Esophagus (tissue), 2 donors: ENCODE measurements around the gene NUP54. TPM values are rescaled to one million over a fixed set of nuclear protein-coding genes. Genes with fewer than 3 reads are reported as not detected.

Experiments
- H3K27ac ChIP-seq, 2 donors: one replicate each; pipeline ENCODE4 v1.5.1; 2013; ENCODE audit warnings: low read depth in 2 of 2, mild to moderate bottlenecking in 2 of 2, inconsistent platforms in 1 of 2, low read length in 1 of 2, moderate library complexity in 1 of 2
- H3K27me3 ChIP-seq, 2 donors: one replicate each; pipeline ENCODE4 v1.6.1; 2013; ENCODE audit warnings: low read length in 2 of 2, control low read depth in 1 of 2, mild to moderate bottlenecking in 1 of 2; ENCODE audit not compliant: insufficient read depth in 2 of 2, control insufficient read depth in 1 of 2
- H3K36me3 ChIP-seq, 2 donors: one replicate each; pipeline ENCODE4 v1.6.1; 2013; ENCODE audit warnings: low read length in 1 of 2; ENCODE audit not compliant: control insufficient read depth in 2 of 2, insufficient read depth in 2 of 2
- H3K4me1 ChIP-seq, 2 donors: one replicate each; pipeline ENCODE4 v1.6.1; 2013; ENCODE audit warnings: low read length in 1 of 2; ENCODE audit not compliant: control insufficient read depth in 2 of 2, insufficient read depth in 2 of 2
- H3K4me3 ChIP-seq, 2 donors: one replicate each; pipeline ENCODE4 v1.5.1; 2013; ENCODE audit warnings: low read length in 2 of 2, mild to moderate bottlenecking in 2 of 2, low read depth in 1 of 2, moderate library complexity in 1 of 2
- H3K9me3 ChIP-seq, 2 donors: one replicate each; pipeline ENCODE4 v1.6.1; 2013; ENCODE audit warnings: mild to moderate bottlenecking in 2 of 2, low read depth in 1 of 2, low read length in 1 of 2, moderate library complexity in 1 of 2; ENCODE audit not compliant: control insufficient read depth in 2 of 2, insufficient read depth in 1 of 2
- WGBS, 2 donors: extraction: QIAGEN DNeasy Blood & Tissue Kit; methylation state at CpG; one replicate each; pipeline ENCODE4 v1.1.7; 2013; 5-methylcytosine and 5-hydroxymethylcytosine counted together
- polyA plus RNA-seq, 2 donors: library from polyadenylated mRNA; stranded (reverse); fragments of 200-250 nt; gene quantifications; one replicate each; pipeline ENCODE4 v1.2.3, GENCODE V29; 2013
- donor health status: healthy with polysubstance abuse.
- donor health status: Bipolar disorder and iron deficiency.

The NUP54 gene
- polyA plus RNA-seq, 2 donors, result 18.0 to 18.4 TPM

GRCh38 chr4:76108467-76109181 lies 39.6 kb downstream of the NUP54 start:
- Histone ChIP-seq H3K27me3 (no peaks in the 10 kb centered on the region), H3K27ac (no peak overlapping the region), H3K4me1 (no peaks in the 10 kb centered on the region), H3K4me3 (no peak overlapping the region), H3K9me3 (no peaks in the 10 kb centered on the region), H3K36me3 (peaks cover 0 to 7% of the 10 kb centered on the region in 2 donors)
- 63 to 70% methylated on average over 5 of the region's 5 CpGs for WGBS, 2 donors

GRCh38 chr4:76106442-76106841 lies 41.8 kb downstream of the NUP54 start:
- Histone ChIP-seq H3K27me3 (no peaks in the 10 kb centered on the region), H3K36me3 (no peaks in the 10 kb centered on the region), H3K9me3 (no peaks in the 10 kb centered on the region), H3K4me3 (no peak overlapping the region), H3K4me1 (no peaks in the 10 kb centered on the region), H3K27ac (no peak overlapping the region)
- WGBS, 2 donors, result 69 to 81% methylated on average over 4 of the region's 4 CpGs

- Histone ChIP-seq H3K27ac (no peak overlapping the region), H3K9me3 (no peaks in the 10 kb centered on the region), H3K27me3 (no peaks in the 10 kb centered on the region), H3K4me1 (no peaks in the 10 kb centered on the region), H3K36me3 (no peaks in the 10 kb centered on the region), H3K4me3 (no peak overlapping the region)
- WGBS, 2 donors, result 67 to 71% methylated on average over 3 of the region's 3 CpGs
These were observed 42.5 kb downstream of the NUP54 start for GRCh38 chr4:76105652-76106051.

- no peaks in the 10 kb centered on the region for H3K4me1 ChIP-seq
- H3K9me3 ChIP-seq, result no peaks in the 10 kb centered on the region
- WGBS, 2 donors, result 79 to 82% methylated on average over 3 of the region's 3 CpGs
- no peak overlapping the region for H3K27ac ChIP-seq
- no peaks in the 10 kb centered on the region for H3K27me3 ChIP-seq
- H3K36me3 ChIP-seq, result no peaks in the 10 kb centered on the region
- no peak overlapping the region for H3K4me3 ChIP-seq
These were observed 52.1 kb downstream of the NUP54 start for GRCh38 chr4:76096076-76096475.

- H3K27me3 ChIP-seq, result no peaks in the 10 kb centered on the region
- H3K4me3 ChIP-seq, result no peak overlapping the region
- H3K4me1 ChIP-seq, result no peaks in the 10 kb centered on the region
- H3K27ac ChIP-seq, result no peak overlapping the region
- no peaks in the 10 kb centered on the region for H3K36me3 ChIP-seq
- H3K9me3 ChIP-seq, result no peaks in the 10 kb centered on the region
These were observed 52.6 kb downstream of the NUP54 start for GRCh38 chr4:76095568-76095967.

GRCh38 chr4:76091052-76091451 lies 57.1 kb downstream of the NUP54 start:
- WGBS, 2 donors, result 57 to 63% methylated on average over 2 of the region's 2 CpGs

GRCh38 chr4:76090241-76090691 lies 57.9 kb downstream of the NUP54 start:
- Histone ChIP-seq H3K4me3 (no peak overlapping the region), H3K9me3 (no peaks in the 10 kb centered on the region), H3K27me3 (no peaks in the 10 kb centered on the region), H3K36me3 (no peaks in the 10 kb centered on the region), H3K4me1 (no peaks in the 10 kb centered on the region), H3K27ac (no peak overlapping the region)
- WGBS, 2 donors, result 51 to 54% methylated on average over 7 of the region's 7 CpGs

More at GRCh38 chr4:76091052-76091451, 57.1 kb downstream of the NUP54 start:
- Histone ChIP-seq H3K4me1 (no peaks in the 10 kb centered on the region), H3K27ac (no peak overlapping the region), H3K36me3 (no peaks in the 10 kb centered on the region), H3K9me3 (no peaks in the 10 kb centered on the region), H3K4me3 (no peak overlapping the region), H3K27me3 (no peaks in the 10 kb centered on the region)

- H3K9me3 ChIP-seq, result no peaks in the 10 kb centered on the region
- H3K36me3 ChIP-seq, result no peaks in the 10 kb centered on the region
- WGBS, 2 donors, result 87 to 94% methylated on average over 2 of the region's 2 CpGs
- no peaks in the 10 kb centered on the region for H3K4me1 ChIP-seq
- no peaks in the 10 kb centered on the region for H3K27me3 ChIP-seq
- H3K27ac ChIP-seq, result no peak overlapping the region
- no peak overlapping the region for H3K4me3 ChIP-seq
These were observed 59.5 kb downstream of the NUP54 start for GRCh38 chr4:76088719-76089118.

GRCh38 chr4:76087007-76087769 lies 61.0 kb downstream of the NUP54 start:
- Histone ChIP-seq H3K36me3 (no peaks in the 10 kb centered on the region), H3K9me3 (no peaks in the 10 kb centered on the region), H3K27me3 (no peaks in the 10 kb centered on the region), H3K27ac (no peak overlapping the region), H3K4me1 (no peaks in the 10 kb centered on the region), H3K4me3 (no peak overlapping the region)
- WGBS, 2 donors, result 33 to 34% methylated on average over 13 of the region's 13 CpGs

GRCh38 chr4:76084542-76084941 lies 63.7 kb downstream of the NUP54 start:
- H3K27ac ChIP-seq, result no peak overlapping the region
- WGBS, 2 donors, result 67 to 78% methylated on average over 1 of the region's 1 CpG

More at GRCh38 chr4:76084542-76084941, 63.7 kb downstream of the NUP54 start:
- Histone ChIP-seq H3K36me3 (no peaks in the 10 kb centered on the region), H3K9me3 (no peaks in the 10 kb centered on the region), H3K4me3 (no peak overlapping the region), H3K27me3 (no peaks in the 10 kb centered on the region), H3K4me1 (no peaks in the 10 kb centered on the region)
